Left cardiac atrium (tissue), 2 donors: ENCODE data around the gene ZFAND5. TPM values are rescaled to one million over a fixed set of nuclear protein-coding genes. Genes with fewer than 3 reads are reported as not detected.

Experiments used
- total RNA-seq, 2 donors: library from RNA; stranded (reverse); fragmentation: NEBNext Ultra II Directional; extraction: Animal tissue kit (Norgen Biotek cat#: 25700); gene quantifications; one replicate each; pipeline ENCODE4 v1.2.1, GENCODE V29; 2021
- donor health status: DM: no; HTN: yes; CAD: no; lungs with severe emphysema.
- donor health status: DM: yes; HTN: yes; CAD: no.

The ZFAND5 gene
- total RNA-seq, 2 donors from 2014 or later: 151 to 176 TPM

Other genes starting within 250 kb of the ZFAND5 start
- gene GDA, start 215.8 kb downstream of the ZFAND5 start, total RNA-seq: under 1 TPM; 0.29 to 0.50 TPM
- gene TMC1, start 156.4 kb upstream of the ZFAND5 start, total RNA-seq: under 1 TPM in 1 of 2 donors, not detected in 1; 0.27 TPM